Measurements from ENCODE around the gene PPP3R2. TPM values are rescaled to one million over a fixed set of nuclear protein-coding genes. Genes with fewer than 3 reads are reported as not detected.

The PPP3R2 gene
- total RNA-seq, 1 donor from 2014 or later: not detected

DNA sequence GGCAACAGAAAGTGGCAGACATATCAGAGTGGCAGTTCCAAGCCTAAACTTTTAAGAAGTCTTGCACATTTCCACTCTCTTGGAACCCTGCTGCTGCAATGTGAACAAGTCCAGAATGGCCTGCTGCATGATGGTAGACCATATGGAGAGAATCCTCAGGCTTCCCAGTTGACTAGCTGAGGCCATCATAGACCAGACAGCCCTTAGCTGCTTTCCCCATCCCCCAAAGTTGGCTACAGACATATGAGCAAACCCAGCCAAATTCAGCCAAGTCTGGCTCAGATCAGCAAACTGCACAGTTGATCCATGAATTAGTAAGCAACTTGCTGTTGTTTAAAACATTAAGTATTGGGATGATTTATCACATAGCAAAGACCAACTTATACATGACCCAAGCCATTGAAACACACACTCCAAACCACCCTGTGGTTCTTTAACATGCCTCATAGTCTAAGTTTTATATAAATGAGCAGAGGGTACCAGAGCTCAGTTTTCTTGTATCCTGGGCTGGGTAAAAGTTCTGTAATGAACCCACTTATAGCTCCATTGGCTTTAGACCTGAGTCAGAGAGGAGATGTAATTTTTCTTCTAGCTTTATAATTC lies 19.9 kb downstream of the PPP3R2 start:
- Mint-ChIP-seq H3K4me3 (ENCODE audit: unreplicated experiment) (no peak overlapping the region), H3K4me1 (ENCODE audit: low read depth, unreplicated experiment) (peaks cover 4% of the 10 kb centered on the region), H3K9me3 (ENCODE audit: unreplicated experiment) (no peaks in the 10 kb centered on the region), H3K36me3 (ENCODE audit: low read depth, unreplicated experiment) (peaks cover 11% of the 10 kb centered on the region), H3K27me3 (ENCODE audit: low read depth, unreplicated experiment) (no peaks in the 10 kb centered on the region), H3K27ac (ENCODE audit: unreplicated experiment) (no peak overlapping the region)
- Histone ChIP-seq H3K79me2 (ENCODE audit: insufficient read depth, low read length) (no peaks in the 10 kb centered on the region), H3K9ac (ENCODE audit: low read length) (no peak overlapping the region), H3K9me3 (ENCODE audit: insufficient read depth, low read depth, low read length) (no peaks in the 10 kb centered on the region), H3K4me2 (ENCODE audit: low read length) (no peak overlapping the region), H3K4me1 (ENCODE audit: insufficient read depth, low read length) (no peaks in the 10 kb centered on the region), H3K27me3 (ENCODE audit: insufficient read depth, low read length) (no peaks in the 10 kb centered on the region), H2AFZ (ENCODE audit: low read depth, low read length) (no peak overlapping the region), H3K4me3 (ENCODE audit: insufficient read depth, low read depth, low read length) (no peak overlapping the region), H4K20me1 (ENCODE audit: insufficient read depth, low read length) (no peaks in the 10 kb centered on the region), H3K36me3 (ENCODE audit: insufficient read depth, low read length) (no peaks in the 10 kb centered on the region), H3K27ac (ENCODE audit: low read depth, low read length) (no peak overlapping the region)
- no peak for DNase-seq (ENCODE audit: low read depth)
- TF ChIP-seq EZH2 (IDR thresholded peaks at IDR 0.05; ENCODE audit: insufficient read depth, low read length): no peak
- TF ChIP-seq, protein P1, sequence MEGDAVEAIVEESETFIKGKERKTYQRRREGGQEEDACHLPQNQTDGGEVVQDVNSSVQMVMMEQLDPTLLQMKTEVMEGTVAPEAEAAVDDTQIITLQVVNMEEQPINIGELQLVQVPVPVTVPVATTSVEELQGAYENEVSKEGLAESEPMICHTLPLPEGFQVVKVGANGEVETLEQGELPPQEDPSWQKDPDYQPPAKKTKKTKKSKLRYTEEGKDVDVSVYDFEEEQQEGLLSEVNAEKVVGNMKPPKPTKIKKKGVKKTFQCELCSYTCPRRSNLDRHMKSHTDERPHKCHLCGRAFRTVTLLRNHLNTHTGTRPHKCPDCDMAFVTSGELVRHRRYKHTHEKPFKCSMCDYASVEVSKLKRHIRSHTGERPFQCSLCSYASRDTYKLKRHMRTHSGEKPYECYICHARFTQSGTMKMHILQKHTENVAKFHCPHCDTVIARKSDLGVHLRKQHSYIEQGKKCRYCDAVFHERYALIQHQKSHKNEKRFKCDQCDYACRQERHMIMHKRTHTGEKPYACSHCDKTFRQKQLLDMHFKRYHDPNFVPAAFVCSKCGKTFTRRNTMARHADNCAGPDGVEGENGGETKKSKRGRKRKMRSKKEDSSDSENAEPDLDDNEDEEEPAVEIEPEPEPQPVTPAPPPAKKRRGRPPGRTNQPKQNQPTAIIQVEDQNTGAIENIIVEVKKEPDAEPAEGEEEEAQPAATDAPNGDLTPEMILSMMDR (IDR thresholded peaks at IDR 0.05; ENCODE audit: insufficient read depth, low read depth, low read length): no peak
- no peak for FAIRE-seq

DNA sequence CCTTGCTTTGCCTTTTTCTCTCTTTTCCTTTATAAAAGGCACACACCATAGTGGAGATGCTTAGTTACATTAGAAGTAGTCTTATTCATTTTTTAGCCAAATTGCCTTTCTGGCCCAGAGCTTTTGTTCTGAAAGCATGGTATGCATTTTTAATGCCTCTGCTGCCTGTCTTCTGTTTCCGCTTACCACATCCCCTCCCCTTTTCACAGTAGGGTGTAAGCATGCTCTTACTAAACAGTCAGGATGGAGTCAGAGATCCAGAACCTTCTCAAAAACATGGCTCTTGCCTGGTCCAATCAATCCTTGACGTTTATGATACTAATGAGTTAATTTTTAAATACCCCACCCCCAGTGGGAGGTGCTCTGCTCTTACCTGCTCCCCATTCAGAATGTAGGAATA lies 22.5 kb downstream of the PPP3R2 start:
- no peaks in the 10 kb centered on the region for H3K9me3 ChIP-seq (ENCODE audit: insufficient read depth, low read depth, low read length)
- H4K20me1 ChIP-seq (ENCODE audit: insufficient read depth, low read length): peaks cover 3% of the 10 kb centered on the region
- no peak overlapping the region for H3K27ac Mint-ChIP-seq (ENCODE audit: unreplicated experiment)
- no peak overlapping the region for H3K27ac ChIP-seq (ENCODE audit: low read depth, low read length)
- FAIRE-seq: no peak
- H3K4me3 ChIP-seq (ENCODE audit: insufficient read depth, low read depth, low read length): no peak overlapping the region
- peaks cover 11% of the 10 kb centered on the region for H3K36me3 Mint-ChIP-seq (ENCODE audit: low read depth, unreplicated experiment)
- no peak overlapping the region for H3K4me3 Mint-ChIP-seq (ENCODE audit: unreplicated experiment)
- H3K27me3 ChIP-seq (ENCODE audit: insufficient read depth, low read length): no peaks in the 10 kb centered on the region
- H3K79me2 ChIP-seq (ENCODE audit: insufficient read depth, low read length): no peaks in the 10 kb centered on the region
- H3K27me3 Mint-ChIP-seq (ENCODE audit: low read depth, unreplicated experiment): no peaks in the 10 kb centered on the region
- H2AFZ ChIP-seq (ENCODE audit: low read depth, low read length): no peak overlapping the region
- no peaks in the 10 kb centered on the region for H3K36me3 ChIP-seq (ENCODE audit: insufficient read depth, low read length)
- peaks cover 6% of the 10 kb centered on the region for H3K4me1 Mint-ChIP-seq (ENCODE audit: low read depth, unreplicated experiment)
- H3K9ac ChIP-seq (ENCODE audit: low read length): no peak overlapping the region
- DNase-seq (ENCODE audit: low read depth): no peak
- H3K4me2 ChIP-seq (ENCODE audit: low read length): no peak overlapping the region
- H3K4me1 ChIP-seq (ENCODE audit: insufficient read depth, low read length): no peaks in the 10 kb centered on the region
- no peaks in the 10 kb centered on the region for H3K9me3 Mint-ChIP-seq (ENCODE audit: unreplicated experiment)
- TF ChIP-seq, protein P1 (IDR thresholded peaks at IDR 0.05; ENCODE audit: insufficient read depth, low read depth, low read length): no peak
- TF ChIP-seq EZH2 (IDR thresholded peaks at IDR 0.05; ENCODE audit: insufficient read depth, low read length): no peak

DNA sequence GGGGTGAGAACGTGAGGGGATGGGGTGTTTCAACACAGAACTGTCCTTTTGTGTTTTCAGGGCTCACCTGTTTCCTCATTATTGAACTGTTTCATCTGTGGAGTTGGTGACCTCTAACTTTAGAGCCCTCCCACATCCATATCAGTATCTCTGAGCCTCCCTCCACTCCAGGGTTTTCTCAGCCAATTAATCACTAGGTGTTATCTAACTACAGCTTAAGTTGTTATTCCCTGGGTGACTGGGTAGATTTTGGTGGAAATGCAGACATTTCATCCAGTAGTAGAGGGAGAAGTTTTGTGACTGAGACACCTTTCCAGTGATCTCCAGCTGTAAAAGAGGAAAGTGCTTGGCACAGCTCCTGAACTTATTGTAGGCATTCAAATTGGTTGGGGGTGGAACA lies 23.7 kb downstream of the PPP3R2 start:
- H3K27me3 Mint-ChIP-seq (ENCODE audit: low read depth, unreplicated experiment): no peaks in the 10 kb centered on the region
- H2AFZ ChIP-seq (ENCODE audit: low read depth, low read length): no peak overlapping the region
- no peak overlapping the region for H3K27ac ChIP-seq (ENCODE audit: low read depth, low read length)
- FAIRE-seq: no peak
- H3K79me2 ChIP-seq (ENCODE audit: insufficient read depth, low read length): no peaks in the 10 kb centered on the region
- H3K36me3 Mint-ChIP-seq (ENCODE audit: low read depth, unreplicated experiment): peaks cover 11% of the 10 kb centered on the region
- no peak for TF ChIP-seq EZH2 (IDR thresholded peaks at IDR 0.05; ENCODE audit: insufficient read depth, low read length)
- TF ChIP-seq, protein P1 (IDR thresholded peaks at IDR 0.05; ENCODE audit: insufficient read depth, low read depth, low read length): no peak
- H3K27me3 ChIP-seq (ENCODE audit: insufficient read depth, low read length): no peaks in the 10 kb centered on the region
- peaks cover 7% of the 10 kb centered on the region for H3K4me1 Mint-ChIP-seq (ENCODE audit: low read depth, unreplicated experiment)
- DNase-seq (ENCODE audit: low read depth): no peak
- H3K4me3 Mint-ChIP-seq (ENCODE audit: unreplicated experiment): no peak overlapping the region
- H3K9me3 Mint-ChIP-seq (ENCODE audit: unreplicated experiment): no peaks in the 10 kb centered on the region
- peaks cover 3% of the 10 kb centered on the region for H4K20me1 ChIP-seq (ENCODE audit: insufficient read depth, low read length)
- no peaks in the 10 kb centered on the region for H3K4me1 ChIP-seq (ENCODE audit: insufficient read depth, low read length)
- no peaks in the 10 kb centered on the region for H3K36me3 ChIP-seq (ENCODE audit: insufficient read depth, low read length)
- H3K27ac Mint-ChIP-seq (ENCODE audit: unreplicated experiment): no peak overlapping the region
- H3K4me2 ChIP-seq (ENCODE audit: low read length): no peak overlapping the region
- no peaks in the 10 kb centered on the region for H3K9me3 ChIP-seq (ENCODE audit: insufficient read depth, low read depth, low read length)
- no peak overlapping the region for H3K4me3 ChIP-seq (ENCODE audit: insufficient read depth, low read depth, low read length)
- H3K9ac ChIP-seq (ENCODE audit: low read length): no peak overlapping the region

All from astrocyte (in vitro differentiated cells and primary cell).